Naive B cell (primary cell): Measurements from ENCODE around the gene CCND3. TPM values are rescaled to one million over a fixed set of nuclear protein-coding genes. Genes with fewer than 3 reads are reported as not detected.

Experiments
- ATAC-seq, 2 donors: fragments of 150-1000 bp; cut with Tn5 transposase; 2 replicates each; pipeline ENCODE4 v1.10.0; 2021; ENCODE audit warnings: low read depth in 2 of 2, mild to moderate bottlenecking in 2 of 2, moderate library complexity in 2 of 2
- DNase-seq: peaks from one replicate; pipeline ENCODE4 v3.0.0; 2022
- H3K27ac Mint-ChIP-seq, 6 donors: one replicate each; pipeline ENCODE4 v1.8.0; 2020 to 2022; ENCODE audit warnings: mild to moderate bottlenecking in 6 of 6, mixed read lengths in 6 of 6, moderate library complexity in 5 of 6, inconsistent platforms in 2 of 6
- H3K27me3 Mint-ChIP-seq, 3 donors: one replicate each; pipeline ENCODE4 v1.8.0; 2021 to 2022; ENCODE audit warnings: mixed read lengths in 3 of 3, mild to moderate bottlenecking in 1 of 3
- H3K36me3 Mint-ChIP-seq, 2 donors: one replicate each; pipeline ENCODE4 v1.8.0; 2020 to 2022; ENCODE audit warnings: mixed read lengths in 2 of 2, inconsistent platforms in 1 of 2, mild to moderate bottlenecking in 1 of 2
- H3K4me1 Mint-ChIP-seq, 3 donors: one replicate each; pipeline ENCODE4 v1.8.0; 2020 to 2022; ENCODE audit warnings: mixed read lengths in 3 of 3, inconsistent platforms in 1 of 3, mild to moderate bottlenecking in 1 of 3, moderate library complexity in 1 of 3
- H3K4me3 Mint-ChIP-seq, 8 donors: one replicate each; pipeline ENCODE4 v1.8.0; 2020 to 2022; ENCODE audit warnings: mild to moderate bottlenecking in 8 of 8, mixed read lengths in 8 of 8, moderate library complexity in 8 of 8, inconsistent platforms in 2 of 8
- H3K9me3 Mint-ChIP-seq, 7 donors: one replicate each; pipeline ENCODE4 v1.8.0; 2020 to 2022; ENCODE audit warnings: mixed read lengths in 7 of 7, mild to moderate bottlenecking in 5 of 7, inconsistent platforms in 2 of 7, moderate library complexity in 1 of 7
- polyA plus RNA-seq, 6 donors: library from polyadenylated mRNA; unstranded; fragments of 300-500 nt; fragmentation: Illumina TruSeq; gene quantifications; one replicate each; pipeline ENCODE4 v1.2.3, GENCODE V29; 2021; ENCODE audit warnings: low read depth in 6 of 6

Gene CCND3
- polyA plus RNA-seq, 6 donors from 2014 or later: 207 to 529 (median 394) TPM

DNA sequence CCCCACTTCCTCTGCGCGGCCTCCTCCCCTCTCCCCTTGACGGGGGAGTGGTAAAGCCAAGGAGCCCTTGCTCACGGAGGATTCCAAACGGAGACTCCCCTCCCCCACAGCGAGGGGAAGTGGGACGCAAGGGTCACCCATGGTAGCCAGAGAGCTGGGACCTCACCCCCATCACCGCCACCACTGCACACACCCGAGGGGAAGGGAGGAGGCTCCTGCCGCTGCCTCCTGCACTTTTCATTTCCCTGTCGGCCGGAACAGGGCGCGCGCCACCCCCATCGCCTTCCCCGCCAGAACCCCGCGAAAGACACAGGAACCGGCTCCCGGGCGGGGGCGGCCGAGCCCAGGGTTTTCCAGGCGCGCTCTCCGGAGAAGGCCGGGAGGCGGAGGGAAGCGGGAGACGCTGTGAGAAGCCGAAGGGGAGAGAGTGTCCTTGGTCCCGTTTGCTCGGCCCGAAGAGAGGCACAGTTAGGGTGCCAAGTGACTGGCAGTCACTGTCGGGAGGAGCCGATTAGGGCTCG, 789 bp downstream of the CCND3 start:
- Mint-ChIP-seq H3K36me3 (peaks cover 0 to 6% of the 10 kb centered on the region in 2 donors), H3K9me3 (no peaks in the 10 kb centered on the region), H3K4me1 (peaks cover 53 to 65% (median 65%) of the 10 kb centered on the region in 3 donors), H3K27me3 (no peaks in the 10 kb centered on the region), H3K27ac (peak overlapping the region in 5 of 6 donors; percentile 38 to 94 (median 82)), H3K4me3 (peak overlapping the region; percentile 84 to 93 (median 89))
- ATAC-seq (peak in 1 of 2 donors; percentile 16), DNase-seq (peak; percentile 31)

GRCh38 chr6:41939848-41940758, 1.5 kb downstream of the CCND3 start:
- peak overlapping the region; percentile 49 to 94 (median 90) for H3K27ac Mint-ChIP-seq
- no peaks in the 10 kb centered on the region for H3K27me3 Mint-ChIP-seq
- H3K9me3 Mint-ChIP-seq: no peaks in the 10 kb centered on the region
- H3K36me3 Mint-ChIP-seq: peaks cover 0 to 6% of the 10 kb centered on the region in 2 donors
- peak overlapping the region; percentile 84 to 93 (median 89) for H3K4me3 Mint-ChIP-seq
- DNase-seq (no peak), ATAC-seq (no peak)
- H3K4me1 Mint-ChIP-seq: peaks cover 53 to 72% (median 70%) of the 10 kb centered on the region in 3 donors

GRCh38 chr6:41939176-41939847, 2.3 kb downstream of the CCND3 start:
- DNase-seq: no peak
- Mint-ChIP-seq H3K27me3 (no peaks in the 10 kb centered on the region), H3K36me3 (peaks cover 6% of the 10 kb centered on the region in 2 donors), H3K4me1 (peaks cover 58 to 80% (median 78%) of the 10 kb centered on the region in 3 donors), H3K27ac (peak overlapping the region; percentile 65 to 96 (median 90)), H3K9me3 (no peaks in the 10 kb centered on the region), H3K4me3 (peak overlapping the region; percentile 17 to 93 (median 85))
- no peak for ATAC-seq

DNA sequence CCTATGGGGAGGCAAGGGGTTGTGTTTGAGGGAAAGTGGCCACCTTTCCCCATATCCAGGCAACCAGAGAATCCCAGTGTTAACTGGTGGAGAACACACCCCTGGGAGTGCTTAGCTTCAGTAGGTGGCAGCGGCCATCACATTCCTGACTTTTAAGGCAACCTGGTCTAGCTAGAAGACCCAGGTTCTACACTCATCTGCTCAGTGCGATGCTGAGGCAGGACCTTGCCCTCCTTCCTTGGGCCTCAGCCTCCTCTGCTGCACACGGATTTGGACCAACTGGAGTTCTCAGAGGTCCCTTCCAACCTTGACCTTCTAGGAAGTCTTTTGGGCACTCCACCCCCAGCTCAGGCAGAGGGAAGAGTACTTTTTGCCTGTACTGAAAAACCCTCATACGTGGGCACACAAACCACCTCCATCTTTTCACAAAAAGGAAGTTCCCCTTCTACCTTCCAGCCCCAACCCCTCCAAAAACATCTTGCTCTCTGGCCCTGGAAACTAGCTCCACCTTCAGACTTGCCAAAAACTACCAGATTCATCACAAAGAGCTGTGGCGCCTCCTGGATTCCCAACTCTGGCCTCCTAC, 2.9 kb downstream of the CCND3 start:
- H3K9me3 Mint-ChIP-seq: no peaks in the 10 kb centered on the region
- peak overlapping the region; percentile 65 to 96 (median 84) for H3K27ac Mint-ChIP-seq
- no peak for DNase-seq
- H3K4me3 Mint-ChIP-seq: peak overlapping the region; percentile 17 to 93 (median 81)
- H3K27me3 Mint-ChIP-seq: no peaks in the 10 kb centered on the region
- peaks cover 58 to 81% (median 81%) of the 10 kb centered on the region in 3 donors for H3K4me1 Mint-ChIP-seq
- no peak for ATAC-seq
- H3K36me3 Mint-ChIP-seq: peaks cover 6% of the 10 kb centered on the region in 2 donors

GRCh38 chr6:41937861-41938574, 3.6 kb downstream of the CCND3 start:
- H3K36me3 Mint-ChIP-seq: peaks cover 6% of the 10 kb centered on the region in 2 donors
- no peaks in the 10 kb centered on the region for H3K9me3 Mint-ChIP-seq
- peak overlapping the region; percentile 63 to 96 (median 74) for H3K27ac Mint-ChIP-seq
- DNase-seq (no peak), ATAC-seq (no peak)
- H3K27me3 Mint-ChIP-seq: no peaks in the 10 kb centered on the region
- H3K4me3 Mint-ChIP-seq: peak overlapping the region in 7 of 8 donors; percentile 59 to 89 (median 73)
- peaks cover 59 to 84% (median 82%) of the 10 kb centered on the region in 3 donors for H3K4me1 Mint-ChIP-seq

GRCh38 chr6:41937472-41937860, 4.1 kb downstream of the CCND3 start:
- Mint-ChIP-seq H3K36me3 (peaks cover 6% of the 10 kb centered on the region in 2 donors), H3K4me1 (peaks cover 61 to 84% (median 80%) of the 10 kb centered on the region in 3 donors), H3K27ac (peak overlapping the region in 3 of 6 donors; percentile 63 to 79 (median 65)), H3K27me3 (no peaks in the 10 kb centered on the region), H3K4me3 (peak overlapping the region in 5 of 8 donors; percentile 22 to 85 (median 66)), H3K9me3 (no peaks in the 10 kb centered on the region)
- DNase-seq: no peak
- no peak for ATAC-seq

- Mint-ChIP-seq H3K4me3 (peak overlapping the region in 7 of 8 donors; percentile 1 to 65 (median 47)), H3K36me3 (peaks cover 6 to 14% of the 10 kb centered on the region in 2 donors), H3K27me3 (no peaks in the 10 kb centered on the region), H3K27ac (peak overlapping the region in 5 of 6 donors; percentile 1 to 90 (median 45)), H3K4me1 (peaks cover 56 to 76% (median 74%) of the 10 kb centered on the region in 3 donors), H3K9me3 (no peaks in the 10 kb centered on the region)
- DNase-seq (peak; percentile 47), ATAC-seq (peak; percentile 62 to 69)
Measured at GRCh38 chr6:41936073-41936837, 5.4 kb downstream of the CCND3 start.

GRCh38 chr6:41935685-41936072, 5.9 kb downstream of the CCND3 start:
- Mint-ChIP-seq H3K9me3 (no peaks in the 10 kb centered on the region), H3K36me3 (peaks cover 6 to 14% of the 10 kb centered on the region in 2 donors), H3K27ac (peak overlapping the region in 4 of 6 donors; percentile 45 to 90 (median 65)), H3K4me1 (peaks cover 51 to 71% (median 70%) of the 10 kb centered on the region in 3 donors), H3K4me3 (no peak overlapping the region), H3K27me3 (no peaks in the 10 kb centered on the region)
- ATAC-seq (no peak), DNase-seq (no peak)

DNA sequence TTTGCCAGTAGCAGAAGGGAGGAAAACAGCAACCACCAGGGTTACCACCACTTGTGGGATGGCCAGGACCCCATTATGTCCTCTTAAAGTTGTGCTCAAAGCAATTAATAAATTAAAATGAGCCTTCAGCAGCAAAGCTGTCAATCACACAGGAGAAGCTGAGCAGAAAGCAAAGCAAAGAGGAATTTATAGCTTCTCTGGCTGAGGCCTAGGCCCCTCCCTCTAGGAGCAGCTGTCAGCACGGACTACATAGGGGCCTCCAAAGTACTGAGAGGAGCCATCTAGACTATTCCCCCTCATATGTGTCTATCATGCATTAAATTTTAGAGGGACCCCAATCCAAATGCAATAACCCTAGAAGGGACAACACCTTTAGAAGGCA, 6.4 kb downstream of the CCND3 start:
- peak overlapping the region in 1 of 8 donors; percentile 11 for H3K4me3 Mint-ChIP-seq
- ATAC-seq (no peak), DNase-seq (no peak)
- no peaks in the 10 kb centered on the region for H3K27me3 Mint-ChIP-seq
- peaks cover 46 to 66% (median 65%) of the 10 kb centered on the region in 3 donors for H3K4me1 Mint-ChIP-seq
- H3K27ac Mint-ChIP-seq: peak overlapping the region in 2 of 6 donors; percentile 60 to 70
- H3K9me3 Mint-ChIP-seq: no peaks in the 10 kb centered on the region
- peaks cover 6 to 14% of the 10 kb centered on the region in 2 donors for H3K36me3 Mint-ChIP-seq

DNA sequence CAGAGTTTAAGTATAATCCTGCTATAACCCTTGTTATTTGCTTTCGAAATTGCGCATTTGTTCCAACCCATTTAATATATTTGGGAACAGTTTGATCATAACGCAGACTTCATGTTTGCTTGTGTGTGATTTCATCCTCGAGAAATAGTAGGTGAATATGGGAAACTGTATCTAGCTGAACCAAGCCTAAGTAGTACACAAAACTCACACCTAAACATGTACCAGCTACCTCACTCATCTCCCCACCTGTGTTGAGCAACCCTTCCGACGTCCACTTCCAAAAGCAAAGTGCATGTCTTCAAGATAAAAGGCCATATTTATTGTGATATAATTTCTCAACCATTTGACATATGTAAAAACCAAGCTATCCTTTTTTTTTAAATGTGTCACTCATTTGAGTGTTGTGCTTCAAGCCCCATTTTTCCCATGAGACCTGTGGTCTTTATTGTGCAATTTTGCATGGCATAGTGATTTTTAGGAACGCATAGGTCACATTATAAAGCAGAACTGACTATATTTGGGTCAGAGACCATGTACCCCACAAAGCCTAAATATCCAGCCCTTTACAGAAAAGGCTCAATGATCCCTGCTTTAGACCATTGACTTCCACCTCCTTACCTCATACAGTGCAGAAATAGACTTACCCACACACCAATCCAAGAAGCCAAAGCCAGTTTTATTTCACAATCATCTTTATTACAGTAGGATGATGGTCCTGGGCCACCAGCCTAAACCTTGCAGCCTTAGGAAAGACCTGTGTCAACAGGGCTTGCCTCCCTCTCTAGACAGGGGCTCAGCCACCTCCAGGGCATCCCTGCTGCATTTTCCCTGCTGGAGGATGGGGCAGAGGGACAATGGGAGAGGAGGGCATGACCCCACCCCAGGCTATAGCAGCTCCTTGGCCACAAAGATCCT, 7.1 kb downstream of the CCND3 start:
- Mint-ChIP-seq H3K36me3 (peaks cover 6 to 14% of the 10 kb centered on the region in 2 donors), H3K27ac (peak overlapping the region in 2 of 6 donors; percentile 36 to 60), H3K4me1 (peaks cover 39 to 60% (median 59%) of the 10 kb centered on the region in 3 donors), H3K4me3 (peak overlapping the region in 3 of 8 donors; percentile 6 to 36 (median 11)), H3K9me3 (no peaks in the 10 kb centered on the region), H3K27me3 (no peaks in the 10 kb centered on the region)
- DNase-seq (no peak), ATAC-seq (no peak)

GRCh38 chr6:41932378-41932777, 9.2 kb downstream of the CCND3 start:
- H3K27ac Mint-ChIP-seq: peak overlapping the region in 2 of 6 donors; percentile 32 to 66
- no peak overlapping the region for H3K4me3 Mint-ChIP-seq

More at GRCh38 chr6:41932378-41932777, 9.2 kb downstream of the CCND3 start:
- no peak for DNase-seq
- ATAC-seq: no peak
- H3K36me3 Mint-ChIP-seq: peaks cover 6 to 14% of the 10 kb centered on the region in 2 donors
- no peaks in the 10 kb centered on the region for H3K27me3 Mint-ChIP-seq
- H3K4me1 Mint-ChIP-seq: peaks cover 22 to 38% (median 37%) of the 10 kb centered on the region in 3 donors
- no peaks in the 10 kb centered on the region for H3K9me3 Mint-ChIP-seq
